ENCODE data around the gene ZMIZ1. TPM values are rescaled to one million over a fixed set of nuclear protein-coding genes. Genes with fewer than 3 reads are reported as not detected.

The ZMIZ1 gene
- polyA plus RNA-seq, 1 experiment, result 13.0 TPM

GRCh38 chr10:79250259-79250658 is 181.5 kb downstream of the ZMIZ1 start:
- H3K4me3 ChIP-seq (ENCODE audit: low read depth, low read length), result no peak overlapping the region
- no peak for DNase-seq (ENCODE audit: low read depth)
- POLR2A ChIA-PET, result no interaction called here
- H3K36me3 ChIP-seq (ENCODE audit: control insufficient read depth, insufficient read depth, low read length), result peaks cover 1% of the 10 kb centered on the region
- H3K27me3 ChIP-seq (ENCODE audit: control insufficient read depth, insufficient read depth, low read length), result no peaks in the 10 kb centered on the region
- CTCF ChIA-PET, result no interaction called here
- TF ChIP-seq CTCF (IDR thresholded peaks at IDR 0.05; ENCODE audit: insufficient read depth, low read depth, low read length), result no peak

GRCh38 chr10:79252450-79252849 is 183.7 kb downstream of the ZMIZ1 start:
- Histone ChIP-seq H3K36me3 (ENCODE audit: control insufficient read depth, insufficient read depth, low read length) (peaks cover 8% of the 10 kb centered on the region), H3K4me3 (ENCODE audit: low read depth, low read length) (no peak overlapping the region), H3K27me3 (ENCODE audit: control insufficient read depth, insufficient read depth, low read length) (no peaks in the 10 kb centered on the region)
- no peak for DNase-seq (ENCODE audit: low read depth)
- no peak for TF ChIP-seq CTCF (IDR thresholded peaks at IDR 0.05; ENCODE audit: insufficient read depth, low read depth, low read length)
- CTCF ChIA-PET, result interaction anchor here (1.0 kb wide), 1 partner anchor 18 kb away, joined by 3 read pairs; no protein-coding TSS in a partner anchor
- POLR2A ChIA-PET, result no interaction called here

- Histone ChIP-seq H3K4me3 (ENCODE audit: low read depth, low read length) (no peak overlapping the region), H3K27me3 (ENCODE audit: control insufficient read depth, insufficient read depth, low read length) (no peaks in the 10 kb centered on the region), H3K36me3 (ENCODE audit: control insufficient read depth, insufficient read depth, low read length) (peaks cover 9% of the 10 kb centered on the region)
- DNase-seq (ENCODE audit: low read depth), result no peak
- ChIA-PET POLR2A (no interaction called here), CTCF (no interaction called here)
- TF ChIP-seq CTCF (IDR thresholded peaks at IDR 0.05; ENCODE audit: insufficient read depth, low read depth, low read length), result no peak
Measured at GRCh38 chr10:79252971-79253370, 184.2 kb downstream of the ZMIZ1 start.

- no peak for DNase-seq (ENCODE audit: low read depth)
- no peak for TF ChIP-seq CTCF (IDR thresholded peaks at IDR 0.05; ENCODE audit: insufficient read depth, low read depth, low read length)
- CTCF ChIA-PET, result no interaction called here
- Histone ChIP-seq H3K27me3 (ENCODE audit: control insufficient read depth, insufficient read depth, low read length) (no peaks in the 10 kb centered on the region), H3K36me3 (ENCODE audit: control insufficient read depth, insufficient read depth, low read length) (peaks cover 10% of the 10 kb centered on the region), H3K4me3 (ENCODE audit: low read depth, low read length) (no peak overlapping the region)
- POLR2A ChIA-PET, result no interaction called here
Measured at GRCh38 chr10:79253704-79254103, 184.9 kb downstream of the ZMIZ1 start.

- POLR2A ChIA-PET, result no interaction called here
- H3K4me3 ChIP-seq (ENCODE audit: low read depth, low read length), result no peak overlapping the region
- H3K27me3 ChIP-seq (ENCODE audit: control insufficient read depth, insufficient read depth, low read length), result no peaks in the 10 kb centered on the region
- DNase-seq (ENCODE audit: low read depth), result no peak
- CTCF ChIA-PET, result no interaction called here
- peaks cover 11% of the 10 kb centered on the region for H3K36me3 ChIP-seq (ENCODE audit: control insufficient read depth, insufficient read depth, low read length)
- no peak for TF ChIP-seq CTCF (IDR thresholded peaks at IDR 0.05; ENCODE audit: insufficient read depth, low read depth, low read length)
Measured at GRCh38 chr10:79254333-79255006, 185.7 kb downstream of the ZMIZ1 start.
